ENCODE measurements around the gene GCK.
A peak's percentile ranks its signal among the peaks of the same experiment; 100 is the strongest.
"Not testable (repeated sequence)": the region's sequence is repeated elsewhere in the genome, so short reads cannot be mapped to it uniquely, and the experiment has no call there.

Gene GCK

DNA sequence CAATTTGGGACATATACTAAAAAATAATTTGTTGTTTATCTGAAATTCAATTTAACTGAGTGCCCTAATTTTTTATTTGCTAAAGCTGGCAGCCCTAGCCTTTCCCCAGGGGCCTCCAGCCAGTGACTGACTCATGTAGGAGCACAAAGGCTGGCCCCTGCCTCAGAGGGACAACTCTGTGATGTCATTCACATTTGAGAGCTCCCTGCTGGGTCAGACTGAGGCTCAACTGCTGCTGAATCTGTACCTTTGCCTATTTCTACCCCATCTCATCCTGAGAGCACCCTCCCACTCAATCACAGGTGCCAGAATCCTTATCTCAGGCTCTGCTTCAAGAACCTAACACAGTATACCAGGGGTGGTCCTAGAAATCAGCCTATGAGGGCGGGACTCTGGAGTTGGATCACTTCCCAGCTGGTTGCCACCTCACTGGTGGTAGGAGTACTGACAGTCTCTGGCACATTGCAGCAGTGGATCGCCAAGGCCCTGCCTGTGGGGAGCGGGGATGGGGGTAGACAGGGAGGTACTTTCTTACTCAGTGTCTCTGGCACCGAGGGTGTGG lies 11.6 kb downstream of the GCK start:
- no peak for DNase-seq (ENCODE audit: low read depth)

DNA sequence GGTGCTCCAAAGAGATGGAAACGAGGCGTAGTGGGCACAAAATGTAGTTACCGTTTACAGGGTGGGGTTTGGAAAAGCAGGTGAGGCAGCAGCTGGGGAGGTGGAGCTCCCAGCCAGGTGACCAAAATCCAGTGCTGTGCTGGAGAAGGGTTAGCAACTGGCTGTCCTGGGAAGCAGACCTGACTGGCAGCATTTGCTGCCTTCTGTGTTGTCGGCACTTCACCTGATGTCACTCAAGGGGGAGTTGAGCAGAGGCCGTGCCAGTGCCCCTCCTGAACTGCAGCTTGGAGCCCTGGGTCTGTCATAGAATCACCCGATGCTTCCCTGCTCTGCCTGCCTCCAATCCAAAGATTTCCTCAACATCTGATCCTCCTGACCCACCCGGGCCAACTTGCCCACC lies 12.8 kb downstream of the GCK start:
- DNase-seq (ENCODE audit: low read depth): no peak

DNA sequence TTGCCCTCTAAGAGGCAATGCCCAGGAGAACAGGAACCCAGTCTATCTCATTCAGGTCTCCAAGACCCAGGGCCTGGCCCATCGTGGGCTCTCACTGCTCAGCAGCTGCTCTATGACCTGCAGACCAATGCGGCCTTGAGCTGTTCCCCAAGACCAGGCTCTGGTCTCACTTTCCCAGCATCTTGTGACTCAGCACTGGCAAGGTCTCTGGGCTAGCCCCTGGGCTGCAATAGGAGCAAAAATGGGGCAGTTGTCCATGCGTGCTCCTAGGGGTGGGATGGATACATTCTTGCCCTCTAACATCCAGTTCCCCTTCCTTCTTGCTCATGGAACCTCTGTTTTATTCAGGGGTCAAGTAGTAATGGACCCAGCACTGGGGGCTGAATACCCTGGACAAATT lies 13.5 kb downstream of the GCK start:
- no peak for DNase-seq (ENCODE audit: low read depth)

DNA sequence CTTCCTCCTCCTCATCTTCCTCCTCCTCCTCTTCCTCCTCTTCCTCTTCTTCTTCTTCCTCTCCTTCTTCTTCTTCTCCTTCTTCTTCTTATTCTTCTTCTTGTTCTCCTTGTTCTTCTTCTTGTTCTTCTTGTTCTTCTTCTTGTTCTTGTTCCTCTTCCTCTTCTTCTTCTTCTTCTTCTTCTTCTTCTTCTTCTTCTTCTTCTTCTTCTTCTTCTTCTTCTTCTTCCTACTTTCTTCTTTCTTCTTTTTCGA lies 14.6 kb downstream of the GCK start:
- DNase-seq (ENCODE audit: low read depth): not testable (repeated sequence)

DNA sequence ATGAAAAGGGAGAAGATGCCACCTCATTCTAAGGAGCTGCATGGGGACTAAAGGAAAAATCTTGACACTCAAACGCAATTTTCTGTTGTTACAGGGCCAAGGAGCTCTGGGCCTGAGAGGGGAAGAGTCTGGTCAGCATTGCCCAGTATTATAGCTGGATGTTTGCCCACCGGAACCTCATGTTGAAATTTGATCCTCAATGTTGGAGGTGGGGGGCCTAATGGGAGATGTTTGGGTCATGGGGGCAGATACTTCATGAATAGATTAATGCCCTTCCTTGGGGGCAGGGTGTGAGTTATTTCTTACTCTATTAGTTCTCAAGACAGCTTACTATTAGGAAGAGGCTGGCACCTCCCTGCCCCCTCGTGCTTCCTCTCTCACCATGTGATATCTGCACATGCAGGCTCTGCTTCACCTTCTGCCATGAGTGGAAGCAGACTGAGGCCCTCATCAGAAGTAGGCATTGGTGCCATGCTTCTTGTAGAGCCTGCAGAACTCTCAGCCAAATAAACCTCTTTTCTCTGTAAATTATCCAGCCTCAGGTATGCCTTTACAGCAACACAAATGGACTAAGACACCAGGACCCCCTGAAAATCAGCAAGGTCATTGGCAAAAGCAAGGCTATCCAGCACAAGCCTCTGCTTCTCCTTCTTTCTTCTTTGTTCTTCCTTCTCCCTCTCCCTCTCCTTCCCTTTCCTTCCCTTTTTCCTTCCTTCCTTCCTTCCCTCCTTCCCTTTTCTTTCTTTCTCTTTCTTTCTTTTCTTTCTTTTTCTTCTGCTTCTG lies 15.1 kb downstream of the GCK start:
- no peak for DNase-seq (ENCODE audit: low read depth)

DNA sequence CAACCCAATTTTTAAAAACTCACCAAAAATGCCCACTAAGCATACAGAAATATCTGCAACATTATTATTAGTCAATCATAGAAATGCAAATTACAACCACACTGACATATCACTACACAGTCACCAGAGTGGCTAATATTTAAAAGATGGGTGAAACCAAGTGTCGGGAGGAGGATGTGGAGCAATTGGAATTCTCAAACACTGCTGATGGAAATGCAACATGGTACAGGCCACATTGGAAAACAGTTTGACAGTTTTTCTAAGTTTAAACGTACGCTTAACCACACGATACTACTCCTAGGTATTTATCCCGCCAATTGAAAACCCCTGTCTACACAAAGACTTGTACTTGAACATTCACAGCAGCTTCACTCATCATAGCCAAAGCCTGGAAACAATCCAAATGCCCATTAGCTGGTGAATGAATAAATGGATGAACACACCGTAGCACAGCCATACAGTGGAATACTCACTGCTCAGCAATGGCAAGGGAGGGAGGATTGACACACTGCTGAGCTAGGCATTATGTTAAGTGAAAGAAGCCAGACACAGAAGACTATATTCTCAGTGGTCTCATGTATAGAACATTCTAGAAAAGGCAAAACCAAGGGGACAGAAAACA lies 16.3 kb downstream of the GCK start:
- no peak for DNase-seq (ENCODE audit: low read depth)

DNA sequence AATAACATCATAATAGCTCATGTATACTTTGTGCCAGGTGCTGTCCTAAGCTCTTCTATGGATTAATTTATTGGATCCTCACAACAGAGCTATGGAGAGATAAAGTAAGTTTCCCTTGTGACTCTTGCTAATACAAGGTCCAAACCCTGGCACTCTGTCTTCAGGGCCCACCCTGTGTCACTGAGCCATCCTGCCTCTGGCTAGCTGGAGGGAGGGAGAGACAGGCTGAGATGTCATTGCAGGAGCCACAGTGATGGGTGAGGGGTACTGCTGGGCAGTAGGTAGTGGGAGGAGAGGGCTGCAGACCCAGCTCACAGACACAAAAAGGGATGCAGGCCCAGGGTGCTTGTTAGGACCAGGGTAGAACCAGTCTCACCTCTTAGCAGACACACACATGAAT lies 16.9 kb downstream of the GCK start:
- DNase-seq (ENCODE audit: low read depth): no peak

DNA sequence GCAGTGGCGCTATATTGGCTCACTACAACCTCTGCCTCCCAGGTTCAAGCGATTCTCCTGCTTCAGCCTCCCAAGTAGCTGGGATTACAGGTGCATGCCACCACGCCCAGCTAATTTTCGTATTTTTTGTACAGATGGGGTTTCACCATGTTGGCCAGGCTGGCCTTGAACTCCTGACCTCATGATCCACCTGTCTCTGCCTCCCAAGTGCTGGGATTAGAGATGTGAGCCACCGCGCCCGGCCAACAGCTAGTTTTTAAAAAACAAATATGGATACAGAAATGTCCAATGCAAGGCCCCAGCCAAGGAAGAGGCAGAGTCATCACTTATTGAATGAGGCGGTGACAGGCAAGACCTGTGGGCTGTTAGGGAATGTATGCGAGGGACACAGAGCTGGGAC lies 17.3 kb downstream of the GCK start:
- not testable (repeated sequence) for DNase-seq (ENCODE audit: low read depth)

DNA sequence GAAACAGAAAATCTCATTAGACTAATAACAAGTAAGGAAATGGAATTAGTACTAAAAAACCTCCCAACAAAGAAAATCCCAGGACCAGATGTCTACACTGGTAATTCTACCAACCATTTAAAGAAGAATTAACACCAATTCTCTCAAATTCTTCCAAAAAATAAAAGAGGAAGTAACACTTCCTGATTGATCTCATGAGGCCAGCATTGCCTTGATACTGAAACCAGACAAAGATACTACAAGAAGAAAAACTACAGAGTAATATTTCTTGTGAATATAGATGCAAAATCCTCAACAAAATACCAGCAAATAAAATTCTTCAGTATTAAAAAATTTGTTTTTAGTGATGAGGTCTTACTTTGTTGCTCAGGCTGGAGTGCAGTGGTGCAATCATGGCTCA lies 21.3 kb downstream of the GCK start:
- no peak for DNase-seq (ENCODE audit: low read depth)

DNA sequence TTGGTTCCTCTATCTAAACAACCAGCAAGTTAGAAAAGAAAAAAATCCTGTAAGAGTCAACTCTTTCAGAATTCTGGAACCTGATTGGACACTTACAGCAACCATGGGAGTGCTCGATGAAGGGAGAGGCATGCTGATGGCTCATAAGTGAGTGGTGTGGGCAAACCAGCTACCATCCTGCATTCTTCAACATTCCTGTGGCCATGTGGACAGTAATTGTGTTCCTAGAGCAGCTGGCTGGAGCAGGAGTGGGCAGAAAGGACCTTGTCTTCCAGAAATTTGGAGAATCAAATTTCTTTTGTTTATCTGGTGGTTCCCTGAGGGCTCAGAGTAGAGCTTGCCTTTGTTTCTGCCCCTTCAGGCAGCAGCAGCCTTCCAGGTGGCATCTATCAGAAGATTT lies 25.6 kb downstream of the GCK start:
- peak; percentile 93 for DNase-seq (ENCODE audit: low read depth)

DNA sequence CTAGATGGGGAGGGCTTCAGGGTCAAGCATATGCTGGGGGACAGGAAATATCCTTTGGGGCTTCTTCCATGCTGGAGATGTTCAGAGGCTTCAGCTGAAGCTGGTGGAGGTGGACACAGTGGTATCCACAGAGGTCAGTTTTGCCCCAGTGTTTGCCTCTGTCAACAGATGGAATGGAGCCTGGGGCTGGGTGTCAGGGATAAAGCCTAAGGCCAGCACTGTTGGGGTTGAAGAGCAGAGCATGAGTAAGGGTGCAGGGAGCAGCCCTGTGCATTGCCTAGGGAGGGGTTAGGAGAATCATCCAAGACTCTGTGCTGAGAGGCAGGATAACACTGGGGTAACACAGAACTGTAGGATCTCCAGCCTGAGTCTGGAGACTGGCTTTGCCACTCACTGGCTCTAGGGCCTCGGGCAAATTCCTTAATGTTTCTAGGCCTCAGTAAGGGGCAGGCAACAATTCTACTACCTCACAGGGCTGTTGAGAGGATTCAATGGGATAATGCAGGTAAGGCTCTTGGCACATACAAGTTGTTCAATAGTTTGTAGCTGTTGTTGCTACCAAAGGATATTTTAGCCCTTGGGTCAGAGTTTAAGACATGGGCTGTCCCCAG lies 26.3 kb downstream of the GCK start:
- DNase-seq (ENCODE audit: low read depth): no peak

DNA sequence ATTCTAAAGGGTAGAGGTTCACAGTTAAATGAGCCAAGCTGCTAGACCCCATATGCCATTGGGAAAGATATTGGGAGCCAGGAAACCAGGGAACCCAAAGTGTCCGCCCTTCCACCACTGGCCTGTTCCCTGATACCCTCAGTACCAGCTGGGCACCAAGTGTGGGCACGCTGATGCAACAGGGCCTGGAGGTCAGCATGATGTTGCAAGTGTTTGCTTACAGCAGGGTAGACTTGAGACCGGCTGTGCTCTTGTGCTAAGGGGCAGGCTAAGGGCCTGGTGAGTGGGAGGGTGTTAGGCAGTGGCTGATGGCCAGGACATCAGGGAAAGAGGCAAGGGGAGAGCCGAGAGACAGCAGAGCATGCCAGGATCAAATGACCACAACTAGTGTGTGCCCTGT lies 27.1 kb downstream of the GCK start:
- no peak for DNase-seq (ENCODE audit: low read depth)

DNA sequence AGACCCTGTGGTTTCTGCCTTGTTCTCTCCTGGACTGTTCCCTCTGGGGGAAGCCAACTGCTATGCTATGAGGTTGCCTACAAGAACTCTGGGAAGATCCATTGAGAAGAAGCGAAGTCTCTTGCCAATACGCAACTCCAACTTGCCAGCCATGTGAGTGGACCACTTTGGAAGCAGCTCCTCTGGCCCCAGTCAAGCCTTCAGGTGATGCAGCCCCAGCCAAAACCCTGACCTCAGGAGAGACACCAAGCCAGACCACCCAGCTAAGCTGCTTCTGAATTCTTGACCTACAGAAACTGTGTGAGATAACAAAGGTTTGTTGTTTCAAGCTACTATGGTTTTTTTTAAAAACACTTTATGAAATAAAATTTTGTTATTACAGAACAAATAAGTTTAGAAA lies 27.9 kb downstream of the GCK start:
- DNase-seq (ENCODE audit: low read depth): no peak

DNA sequence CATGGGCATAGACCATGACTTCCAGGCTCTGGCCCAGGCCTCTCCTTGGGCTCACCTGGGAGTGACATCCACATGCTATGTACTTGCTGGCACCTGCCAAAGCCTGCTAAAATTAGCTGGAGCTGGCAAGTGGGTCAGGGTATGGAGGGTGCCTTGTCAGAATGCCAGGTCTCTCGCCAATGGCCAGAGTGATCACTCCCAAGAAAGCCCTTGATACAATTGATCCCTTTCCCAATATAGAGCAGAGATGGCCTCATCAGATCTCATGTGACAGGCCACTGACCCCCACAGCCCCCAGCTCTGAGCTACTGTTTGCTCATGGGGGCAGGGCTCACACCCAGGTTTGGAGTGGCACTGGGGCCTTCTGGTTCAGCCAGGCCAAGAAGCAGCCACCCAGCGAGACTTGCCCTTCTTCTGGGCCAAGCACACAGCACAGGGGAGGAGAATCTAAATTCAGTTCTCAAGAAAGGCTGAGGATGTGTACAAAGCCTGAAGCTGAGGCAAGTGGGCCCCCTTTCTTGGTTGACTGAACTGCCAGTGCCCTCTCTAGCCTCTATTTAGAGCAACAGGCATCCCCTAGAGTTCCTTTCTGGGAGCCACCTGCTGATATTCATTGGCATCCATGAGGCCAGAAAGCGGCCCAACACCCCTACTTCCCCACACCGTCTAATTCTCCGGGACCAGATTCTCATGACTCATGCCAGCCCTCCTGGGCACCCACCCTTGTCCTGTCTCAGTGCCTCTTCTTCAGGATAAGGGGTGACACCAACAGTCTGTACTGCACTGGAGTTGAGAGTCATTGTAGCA lies 29.2 kb downstream of the GCK start:
- DNase-seq (ENCODE audit: low read depth): no peak

DNA sequence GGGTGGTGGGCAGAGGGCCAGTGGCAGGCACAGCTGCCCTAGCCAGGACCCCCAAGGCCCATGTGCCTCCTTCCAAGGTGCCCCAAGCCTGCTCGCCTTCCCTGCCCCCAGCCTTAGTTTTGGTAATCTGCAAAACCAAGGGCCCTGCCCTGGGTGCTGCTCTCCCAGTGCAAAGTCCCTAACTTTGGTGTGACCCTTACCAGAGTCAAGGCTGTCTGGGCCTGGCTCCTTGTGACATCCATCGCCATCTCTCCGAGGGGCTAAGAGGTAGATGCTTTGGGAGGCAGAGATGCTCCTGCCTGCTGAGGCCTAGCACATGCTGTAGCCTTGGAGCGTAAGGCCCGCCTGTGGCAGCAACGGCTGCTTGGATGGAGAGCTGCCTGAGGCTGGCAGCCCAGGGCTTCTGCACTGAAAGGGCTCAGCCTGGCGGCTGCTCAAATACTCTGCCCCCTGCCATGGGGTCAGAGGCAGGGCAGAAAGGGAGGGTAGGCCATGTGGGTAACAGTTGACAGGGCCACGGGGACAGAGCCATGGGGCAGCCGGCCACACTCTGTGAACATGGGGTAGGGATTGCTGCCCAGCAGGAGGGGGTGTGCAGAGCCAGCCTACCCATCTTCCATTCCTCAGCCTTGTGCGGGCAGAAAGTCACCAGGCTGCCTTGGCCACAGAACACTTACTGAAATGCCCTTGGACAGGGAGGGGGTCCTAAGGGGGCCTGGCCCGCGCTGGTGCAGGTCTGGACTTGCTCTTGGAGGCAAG lies 30.2 kb downstream of the GCK start:
- no peak for DNase-seq (ENCODE audit: low read depth)

DNA sequence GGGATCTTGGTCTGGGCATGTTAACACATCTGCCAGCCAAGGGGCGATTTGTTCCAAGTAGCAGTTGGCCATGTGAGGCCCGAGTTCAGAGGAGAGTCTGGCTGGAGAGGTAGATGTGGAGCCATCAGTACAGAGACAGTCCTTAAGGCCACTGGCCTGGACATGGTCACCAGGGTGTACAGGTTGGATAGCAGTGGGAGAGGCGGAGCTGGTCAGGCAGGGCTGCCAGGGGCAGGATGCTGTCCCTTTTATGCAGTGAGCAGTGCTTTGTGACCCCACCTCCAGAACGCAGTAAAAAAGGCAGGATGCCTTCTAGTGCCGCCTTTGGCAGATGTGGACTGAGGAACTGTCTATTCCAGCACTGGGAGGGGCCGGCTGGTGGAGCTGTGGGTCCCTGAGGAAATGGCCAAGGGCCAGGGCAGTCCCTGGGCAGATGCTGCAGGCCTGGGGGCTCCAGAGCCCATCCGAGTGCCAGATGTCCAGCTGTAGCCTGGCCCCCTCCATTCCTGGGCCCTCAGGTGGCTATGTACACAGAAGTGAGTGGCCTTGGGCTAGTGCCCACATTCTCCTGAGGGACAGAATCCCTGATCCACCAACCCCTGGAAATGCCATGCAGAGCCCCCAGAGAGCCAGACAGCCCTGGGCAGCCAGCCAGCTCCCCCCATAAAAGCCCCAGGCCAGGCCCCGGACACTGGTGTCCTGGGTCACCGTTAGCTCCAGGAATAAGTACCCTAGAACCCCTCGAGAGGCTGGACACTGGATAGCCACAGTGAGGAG lies 31.0 kb downstream of the GCK start:
- DNase-seq (ENCODE audit: low read depth): no peak

DNA sequence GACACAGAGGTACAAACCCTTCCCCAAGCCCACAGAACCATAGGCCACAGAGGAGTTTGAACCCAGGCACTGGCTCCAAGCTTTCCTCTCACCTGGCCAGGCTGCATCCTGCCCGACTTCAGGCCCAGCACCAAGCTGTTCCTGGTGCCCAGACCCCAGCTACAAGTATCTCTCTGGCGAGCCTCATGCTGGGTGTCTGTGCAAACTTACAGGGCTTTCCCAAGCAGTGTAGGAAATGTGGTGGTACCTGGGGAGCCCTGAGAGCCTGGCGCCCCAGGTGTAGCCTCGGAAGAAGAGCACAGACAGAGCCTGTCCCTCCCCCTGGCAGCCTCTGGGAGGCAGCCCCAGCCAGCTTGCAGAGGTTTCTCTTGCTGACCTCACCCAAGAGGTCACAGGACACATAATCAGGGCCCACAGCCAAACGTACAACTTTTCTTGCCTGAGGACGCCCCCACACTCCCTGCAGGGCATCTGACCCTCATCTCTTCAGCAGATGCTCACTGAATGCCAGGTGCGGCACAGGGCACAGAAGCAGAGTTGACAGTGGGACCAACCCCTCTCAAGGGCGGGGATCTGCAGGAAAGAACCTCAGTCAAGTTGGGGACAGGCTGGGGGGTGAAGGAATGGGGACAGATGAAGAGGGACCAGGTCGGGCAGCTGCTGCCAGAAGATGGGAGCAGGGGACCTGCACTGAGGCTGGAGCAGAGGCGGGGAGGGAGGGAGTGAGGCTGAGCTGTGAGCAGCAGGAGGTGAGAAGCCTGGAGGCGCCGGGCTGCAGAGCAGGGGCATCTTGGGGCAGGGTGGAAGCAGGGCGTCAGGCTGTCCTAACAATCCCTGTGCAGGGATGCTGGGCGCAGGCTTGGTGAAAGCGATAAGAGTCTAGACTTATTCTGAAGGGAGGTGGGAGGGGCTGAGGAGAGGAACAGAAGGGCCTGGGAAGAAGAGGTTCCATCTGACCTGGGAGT lies 31.8 kb downstream of the GCK start:
- DNase-seq (ENCODE audit: low read depth): no peak

DNA sequence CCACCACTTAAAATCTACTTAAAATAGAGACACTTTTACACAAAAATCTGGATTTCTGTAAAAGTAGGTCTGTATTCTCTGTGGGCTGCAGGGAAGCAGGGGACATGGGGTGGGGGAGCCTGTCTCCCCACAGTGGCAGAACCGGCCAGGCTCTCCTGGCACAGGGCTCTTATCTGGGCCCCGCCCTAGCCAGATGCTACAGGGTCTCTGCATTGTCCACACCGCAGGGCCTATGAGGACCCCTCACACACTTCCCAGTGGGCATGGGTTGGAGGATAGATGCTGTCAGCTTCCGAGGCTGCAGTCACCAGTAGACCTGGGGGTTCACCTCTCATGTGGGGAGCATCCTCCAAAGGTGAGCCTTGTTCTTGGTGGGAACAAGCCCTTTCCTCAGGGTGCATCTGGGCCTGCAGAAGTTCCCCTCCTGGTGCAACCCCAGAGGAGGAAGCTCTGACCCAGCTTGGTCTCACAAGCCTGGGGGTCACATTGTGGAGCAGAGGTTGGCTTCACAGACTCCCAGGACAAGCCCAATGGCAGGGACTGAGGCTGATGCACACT lies 32.7 kb downstream of the GCK start:
- no peak for DNase-seq (ENCODE audit: low read depth)
